ENCODE results near the gene IL1F10.

DNA sequence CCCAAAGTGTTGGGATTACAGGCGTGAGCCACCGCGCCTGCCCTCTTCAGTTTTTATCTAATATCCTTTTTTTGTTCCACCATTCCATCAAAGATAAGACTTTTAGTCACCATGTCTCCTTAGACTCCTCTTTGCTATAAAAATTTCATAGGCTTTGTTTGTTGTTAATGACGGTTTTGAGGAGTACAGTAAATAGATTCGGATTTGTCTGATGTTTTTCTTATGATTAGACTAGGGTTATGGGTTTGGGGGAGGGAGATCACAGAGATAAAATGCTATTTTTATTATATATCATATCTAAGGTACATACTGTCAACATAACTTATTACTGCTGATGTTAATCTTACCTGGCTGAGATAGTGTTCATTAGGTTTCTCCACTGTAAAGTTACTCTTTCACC, 21.3 kb upstream of the IL1F10 start:
- TF ChIP-seq POLR2A (IDR thresholded peaks at IDR 0.05; ENCODE audit: low read depth) = no peak
- TF ChIP-seq, protein P1, sequence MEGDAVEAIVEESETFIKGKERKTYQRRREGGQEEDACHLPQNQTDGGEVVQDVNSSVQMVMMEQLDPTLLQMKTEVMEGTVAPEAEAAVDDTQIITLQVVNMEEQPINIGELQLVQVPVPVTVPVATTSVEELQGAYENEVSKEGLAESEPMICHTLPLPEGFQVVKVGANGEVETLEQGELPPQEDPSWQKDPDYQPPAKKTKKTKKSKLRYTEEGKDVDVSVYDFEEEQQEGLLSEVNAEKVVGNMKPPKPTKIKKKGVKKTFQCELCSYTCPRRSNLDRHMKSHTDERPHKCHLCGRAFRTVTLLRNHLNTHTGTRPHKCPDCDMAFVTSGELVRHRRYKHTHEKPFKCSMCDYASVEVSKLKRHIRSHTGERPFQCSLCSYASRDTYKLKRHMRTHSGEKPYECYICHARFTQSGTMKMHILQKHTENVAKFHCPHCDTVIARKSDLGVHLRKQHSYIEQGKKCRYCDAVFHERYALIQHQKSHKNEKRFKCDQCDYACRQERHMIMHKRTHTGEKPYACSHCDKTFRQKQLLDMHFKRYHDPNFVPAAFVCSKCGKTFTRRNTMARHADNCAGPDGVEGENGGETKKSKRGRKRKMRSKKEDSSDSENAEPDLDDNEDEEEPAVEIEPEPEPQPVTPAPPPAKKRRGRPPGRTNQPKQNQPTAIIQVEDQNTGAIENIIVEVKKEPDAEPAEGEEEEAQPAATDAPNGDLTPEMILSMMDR (IDR thresholded peaks at IDR 0.05) = no peak
- no peak for TF ChIP-seq POLR2AphosphoS5 (IDR thresholded peaks at IDR 0.05)
- TF ChIP-seq EP300 (IDR thresholded peaks at IDR 0.05) = no peak

All from esophagus muscularis mucosa (tissue), 4 donors.